ENCODE measurements around the gene CRIM1.
A peak's percentile ranks its signal among the peaks of the same experiment; 100 is the strongest.
"Not testable (repeated sequence)": the region's sequence is repeated elsewhere in the genome, so short reads cannot be mapped to it uniquely, and the experiment has no call there.

The CRIM1 gene, protein sequence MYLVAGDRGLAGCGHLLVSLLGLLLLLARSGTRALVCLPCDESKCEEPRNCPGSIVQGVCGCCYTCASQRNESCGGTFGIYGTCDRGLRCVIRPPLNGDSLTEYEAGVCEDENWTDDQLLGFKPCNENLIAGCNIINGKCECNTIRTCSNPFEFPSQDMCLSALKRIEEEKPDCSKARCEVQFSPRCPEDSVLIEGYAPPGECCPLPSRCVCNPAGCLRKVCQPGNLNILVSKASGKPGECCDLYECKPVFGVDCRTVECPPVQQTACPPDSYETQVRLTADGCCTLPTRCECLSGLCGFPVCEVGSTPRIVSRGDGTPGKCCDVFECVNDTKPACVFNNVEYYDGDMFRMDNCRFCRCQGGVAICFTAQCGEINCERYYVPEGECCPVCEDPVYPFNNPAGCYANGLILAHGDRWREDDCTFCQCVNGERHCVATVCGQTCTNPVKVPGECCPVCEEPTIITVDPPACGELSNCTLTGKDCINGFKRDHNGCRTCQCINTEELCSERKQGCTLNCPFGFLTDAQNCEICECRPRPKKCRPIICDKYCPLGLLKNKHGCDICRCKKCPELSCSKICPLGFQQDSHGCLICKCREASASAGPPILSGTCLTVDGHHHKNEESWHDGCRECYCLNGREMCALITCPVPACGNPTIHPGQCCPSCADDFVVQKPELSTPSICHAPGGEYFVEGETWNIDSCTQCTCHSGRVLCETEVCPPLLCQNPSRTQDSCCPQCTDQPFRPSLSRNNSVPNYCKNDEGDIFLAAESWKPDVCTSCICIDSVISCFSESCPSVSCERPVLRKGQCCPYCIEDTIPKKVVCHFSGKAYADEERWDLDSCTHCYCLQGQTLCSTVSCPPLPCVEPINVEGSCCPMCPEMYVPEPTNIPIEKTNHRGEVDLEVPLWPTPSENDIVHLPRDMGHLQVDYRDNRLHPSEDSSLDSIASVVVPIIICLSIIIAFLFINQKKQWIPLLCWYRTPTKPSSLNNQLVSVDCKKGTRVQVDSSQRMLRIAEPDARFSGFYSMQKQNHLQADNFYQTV

GRCh38 chr2:36355151-36355889 lies at the start of gene CRIM1:
CRIM1 (plus strand) TSS chr2:36355778; CDS start chr2:36356293, 515 bp downstream.
- H3K27ac ChIP-seq = no peak within 1 kb of the TSS
- DNase-seq = peak; percentile 88
- H3K4me3 ChIP-seq (ENCODE audit: low read depth, low read length) = peak within 1 kb of the TSS; percentile 80

GRCh38 chr2:36307441-36307840 lies 48.1 kb upstream of the CRIM1 start:
- no peak overlapping the region for H3K4me3 ChIP-seq (ENCODE audit: low read depth, low read length)
- no peak for TF ChIP-seq CTCF (IDR thresholded peaks at IDR 0.05; ENCODE audit: low read depth, low read length)
- no peaks in the 10 kb centered on the region for H3K9me3 ChIP-seq (ENCODE audit: severe bottlenecking)
- no peaks in the 10 kb centered on the region for H3K27me3 ChIP-seq (ENCODE audit: insufficient read depth, low read depth, severe bottlenecking)
- H3K36me3 ChIP-seq = no peaks in the 10 kb centered on the region
- H3K27ac ChIP-seq = no peak overlapping the region
- no peak for DNase-seq

More at GRCh38 chr2:36355151-36355889, at the start of gene CRIM1:
- no peak for TF ChIP-seq CTCF (IDR thresholded peaks at IDR 0.05; ENCODE audit: low read depth, low read length)
- peaks cover 9% of the 10 kb centered on the region for H3K27me3 ChIP-seq (ENCODE audit: insufficient read depth, low read depth, severe bottlenecking)
- H3K36me3 ChIP-seq = no peaks in the 10 kb centered on the region
- no peaks in the 10 kb centered on the region for H3K9me3 ChIP-seq (ENCODE audit: severe bottlenecking)

GRCh38 chr2:36310444-36310843 lies 45.1 kb upstream of the CRIM1 start:
- DNase-seq = not testable (repeated sequence)

DNA sequence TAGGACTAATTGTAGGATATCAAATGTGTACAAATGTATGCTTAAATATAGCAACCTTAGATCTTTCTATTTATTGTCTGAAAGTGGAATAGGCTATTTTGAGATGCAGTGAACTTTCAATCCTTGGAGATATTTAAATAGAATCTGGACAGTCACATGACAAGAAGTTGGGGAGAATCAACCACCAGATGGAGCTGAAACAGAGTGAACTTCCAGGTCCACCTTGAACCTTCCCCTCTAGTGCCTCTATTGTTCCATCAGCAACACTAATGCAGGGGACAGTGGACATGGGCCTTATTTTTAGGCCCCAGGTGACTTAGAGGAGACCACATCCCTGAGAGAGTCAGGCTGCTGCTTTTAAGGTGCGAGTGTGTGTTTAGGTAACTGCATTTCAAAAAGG lies 37.0 kb upstream of the CRIM1 start:
- Histone ChIP-seq H3K27ac (no peak overlapping the region), H3K36me3 (no peaks in the 10 kb centered on the region), H3K4me3 (ENCODE audit: low read depth, low read length) (no peak overlapping the region), H3K9me3 (ENCODE audit: severe bottlenecking) (peaks cover 13% of the 10 kb centered on the region), H3K27me3 (ENCODE audit: insufficient read depth, low read depth, severe bottlenecking) (no peaks in the 10 kb centered on the region)
- no peak for DNase-seq
- TF ChIP-seq CTCF (IDR thresholded peaks at IDR 0.05; ENCODE audit: low read depth, low read length) = peak; percentile 31; the same call in 1 of the 2 replicates

More at GRCh38 chr2:36310444-36310843, 45.1 kb upstream of the CRIM1 start:
- not testable (repeated sequence) for H3K36me3 ChIP-seq; H3K27me3 ChIP-seq (ENCODE audit: insufficient read depth, low read depth, severe bottlenecking); H3K27ac ChIP-seq; H3K9me3 ChIP-seq (ENCODE audit: severe bottlenecking); H3K4me3 ChIP-seq (ENCODE audit: low read depth, low read length)

DNA sequence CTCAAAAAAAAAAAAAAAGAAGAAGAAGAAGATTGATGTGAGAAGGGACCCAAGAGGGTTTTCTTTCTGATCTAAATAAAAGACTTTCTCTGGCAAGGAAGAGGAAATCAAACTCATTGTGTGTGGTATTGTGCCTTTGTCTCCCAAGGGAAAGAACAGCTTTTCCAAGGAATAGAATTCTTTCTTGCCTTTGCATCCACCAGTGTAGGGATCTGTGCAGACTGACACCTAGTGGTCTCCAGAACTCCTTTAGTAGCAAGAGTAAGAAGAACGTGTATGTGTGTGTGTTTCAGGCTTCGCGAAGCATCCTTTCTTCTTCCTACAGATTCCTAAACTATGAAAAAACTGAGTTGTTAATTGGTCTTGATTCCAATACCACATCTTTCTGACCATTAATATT lies 33.5 kb upstream of the CRIM1 start:
- DNase-seq = peak; percentile 50
- Histone ChIP-seq H3K27ac (no peak overlapping the region), H3K36me3 (no peaks in the 10 kb centered on the region), H3K9me3 (ENCODE audit: severe bottlenecking) (no peaks in the 10 kb centered on the region), H3K27me3 (ENCODE audit: insufficient read depth, low read depth, severe bottlenecking) (no peaks in the 10 kb centered on the region), H3K4me3 (ENCODE audit: low read depth, low read length) (no peak overlapping the region)
- peak; percentile 84 for TF ChIP-seq CTCF (IDR thresholded peaks at IDR 0.05; ENCODE audit: low read depth, low read length)
